ENCODE data around the gene TMED6.

TMED6 gene

DNA sequence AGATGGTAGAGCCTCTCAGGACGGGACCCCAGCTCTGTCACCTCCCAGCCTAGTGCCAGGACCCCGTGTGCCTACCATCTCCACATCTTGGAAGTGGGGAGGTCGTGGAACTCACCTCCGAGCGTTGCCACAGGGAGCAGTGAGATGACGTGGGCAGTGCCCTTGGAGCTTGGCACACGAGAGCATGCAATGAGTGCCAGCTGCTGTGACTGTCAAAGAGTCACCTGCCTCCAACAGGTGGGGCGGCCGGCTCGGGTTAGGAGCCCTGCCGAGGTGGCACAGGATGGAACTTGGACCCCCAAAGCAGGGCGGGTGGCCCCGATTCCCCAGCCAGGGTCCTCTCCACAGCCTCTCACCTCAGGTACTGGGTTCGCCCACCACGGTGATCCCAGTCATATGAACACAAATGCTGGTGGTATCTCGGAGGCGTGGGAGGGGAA is 35.0 kb downstream of the TMED6 start:
- H3F3A ChIP-seq (ENCODE audit: control insufficient read depth, insufficient read depth): no peaks in the 10 kb centered on the region
- H4K20me1 ChIP-seq (ENCODE audit: control insufficient read depth, insufficient read depth, low read depth, low read length): peaks cover 6% of the 10 kb centered on the region
- H3K27me3 ChIP-seq (ENCODE audit: control insufficient read depth, low read length): no peaks in the 10 kb centered on the region
- H3K9me3 ChIP-seq (ENCODE audit: control insufficient read depth, insufficient read depth, low read length): no peaks in the 10 kb centered on the region
- no peak overlapping the region for H3K4me2 ChIP-seq (ENCODE audit: low read length)
- TF ChIP-seq EZH2phosphoT487 (IDR thresholded peaks at IDR 0.05; ENCODE audit: borderline replicate concordance, low read length): no peak
- TF ChIP-seq, protein P1, sequence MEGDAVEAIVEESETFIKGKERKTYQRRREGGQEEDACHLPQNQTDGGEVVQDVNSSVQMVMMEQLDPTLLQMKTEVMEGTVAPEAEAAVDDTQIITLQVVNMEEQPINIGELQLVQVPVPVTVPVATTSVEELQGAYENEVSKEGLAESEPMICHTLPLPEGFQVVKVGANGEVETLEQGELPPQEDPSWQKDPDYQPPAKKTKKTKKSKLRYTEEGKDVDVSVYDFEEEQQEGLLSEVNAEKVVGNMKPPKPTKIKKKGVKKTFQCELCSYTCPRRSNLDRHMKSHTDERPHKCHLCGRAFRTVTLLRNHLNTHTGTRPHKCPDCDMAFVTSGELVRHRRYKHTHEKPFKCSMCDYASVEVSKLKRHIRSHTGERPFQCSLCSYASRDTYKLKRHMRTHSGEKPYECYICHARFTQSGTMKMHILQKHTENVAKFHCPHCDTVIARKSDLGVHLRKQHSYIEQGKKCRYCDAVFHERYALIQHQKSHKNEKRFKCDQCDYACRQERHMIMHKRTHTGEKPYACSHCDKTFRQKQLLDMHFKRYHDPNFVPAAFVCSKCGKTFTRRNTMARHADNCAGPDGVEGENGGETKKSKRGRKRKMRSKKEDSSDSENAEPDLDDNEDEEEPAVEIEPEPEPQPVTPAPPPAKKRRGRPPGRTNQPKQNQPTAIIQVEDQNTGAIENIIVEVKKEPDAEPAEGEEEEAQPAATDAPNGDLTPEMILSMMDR (IDR thresholded peaks at IDR 0.05; ENCODE audit: low read depth, low read length, poor library complexity, severe bottlenecking): no peak
- H3K79me2 ChIP-seq (ENCODE audit: control insufficient read depth, low read length): peaks cover 70% of the 10 kb centered on the region
- H3K4me1 ChIP-seq (ENCODE audit: control insufficient read depth, low read length): peaks cover 6% of the 10 kb centered on the region
- no peak overlapping the region for H3K4me3 ChIP-seq (ENCODE audit: low read length)
- peaks cover 81% of the 10 kb centered on the region for H3K36me3 ChIP-seq (ENCODE audit: control insufficient read depth, low read length)
- H3K27ac ChIP-seq (ENCODE audit: low read depth, low read length): no peak overlapping the region
- H3K9me2 ChIP-seq (replicated peaks; ENCODE audit: control insufficient read depth, low read length): no peaks in the 10 kb centered on the region

DNA sequence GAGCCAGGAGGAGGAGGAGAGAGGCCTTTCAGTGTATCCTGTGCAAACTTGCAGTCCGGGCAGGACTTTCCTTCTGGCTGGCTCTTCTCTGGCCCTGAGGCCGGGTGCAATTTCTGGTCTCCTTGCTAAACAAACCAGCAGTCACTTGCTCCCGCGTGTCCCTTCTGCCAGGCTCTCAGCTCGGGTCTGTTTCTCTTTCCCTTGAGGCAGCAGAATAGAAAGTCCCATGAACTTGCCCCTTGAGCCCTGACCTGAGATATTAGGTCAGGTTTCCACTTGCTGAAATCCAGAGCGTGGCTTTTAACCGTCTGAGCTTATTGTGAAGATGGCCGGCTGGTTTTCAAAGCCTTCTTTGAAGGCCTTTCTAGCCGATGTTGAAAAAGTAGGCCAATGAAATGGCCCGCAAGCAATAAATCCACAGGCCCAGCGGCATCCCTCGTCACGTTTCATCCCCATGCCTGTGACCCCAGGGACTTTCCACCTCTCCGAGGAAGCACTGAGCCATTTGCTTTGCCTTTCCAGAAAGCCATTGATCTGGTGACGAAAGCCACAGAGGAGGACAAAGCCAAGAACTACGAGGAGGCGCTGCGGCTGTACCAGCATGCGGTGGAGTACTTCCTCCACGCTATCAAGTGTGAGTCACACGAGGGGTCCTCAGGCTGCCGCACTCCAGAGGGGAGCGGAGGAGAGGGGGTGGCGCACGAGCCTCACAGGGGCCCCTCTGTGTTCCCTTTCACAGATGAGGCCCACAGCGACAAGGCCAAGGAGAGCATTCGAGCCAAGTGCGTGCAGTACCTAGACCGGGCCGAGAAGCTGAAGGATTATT is 35.9 kb downstream of the TMED6 start:
- H3K4me3 ChIP-seq (ENCODE audit: low read length): no peak overlapping the region
- no peak overlapping the region for H3K27ac ChIP-seq (ENCODE audit: low read depth, low read length)
- H3K36me3 ChIP-seq (ENCODE audit: control insufficient read depth, low read length): peaks cover 75% of the 10 kb centered on the region
- peaks cover 7% of the 10 kb centered on the region for H3K4me1 ChIP-seq (ENCODE audit: control insufficient read depth, low read length)
- H3K79me2 ChIP-seq (ENCODE audit: control insufficient read depth, low read length): peaks cover 66% of the 10 kb centered on the region
- peaks cover 6% of the 10 kb centered on the region for H4K20me1 ChIP-seq (ENCODE audit: control insufficient read depth, insufficient read depth, low read depth, low read length)
- no peaks in the 10 kb centered on the region for H3K27me3 ChIP-seq (ENCODE audit: control insufficient read depth, low read length)
- H3K9me2 ChIP-seq (replicated peaks; ENCODE audit: control insufficient read depth, low read length): no peaks in the 10 kb centered on the region
- no peak for TF ChIP-seq EZH2phosphoT487 (IDR thresholded peaks at IDR 0.05; ENCODE audit: borderline replicate concordance, low read length)
- TF ChIP-seq, protein P1 (IDR thresholded peaks at IDR 0.05; ENCODE audit: low read depth, low read length, poor library complexity, severe bottlenecking): no peak
- H3F3A ChIP-seq (ENCODE audit: control insufficient read depth, insufficient read depth): no peaks in the 10 kb centered on the region
- no peaks in the 10 kb centered on the region for H3K9me3 ChIP-seq (ENCODE audit: control insufficient read depth, insufficient read depth, low read length)
- H3K4me2 ChIP-seq (ENCODE audit: low read length): no peak overlapping the region

DNA sequence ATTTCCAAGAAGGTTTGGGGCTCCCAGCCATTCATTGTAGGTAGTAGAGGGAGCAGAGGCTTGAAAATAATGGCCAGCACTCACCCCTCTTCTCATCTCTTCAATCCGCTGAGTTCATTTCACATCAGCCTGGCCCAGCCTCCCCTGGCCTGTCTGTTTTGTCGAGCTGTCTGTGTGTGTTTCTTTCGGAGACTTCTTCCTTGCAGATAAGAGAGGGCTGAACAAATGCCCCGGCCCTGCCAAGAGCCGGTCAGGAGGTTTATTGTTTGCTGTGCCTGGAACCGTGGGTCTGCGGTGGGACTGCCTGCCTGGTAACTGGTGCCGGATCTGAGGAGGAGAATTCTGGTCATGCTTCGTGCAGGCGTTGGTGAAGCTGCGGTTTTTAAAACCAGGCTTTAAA is 37.1 kb downstream of the TMED6 start:
- no peak overlapping the region for H3K27ac ChIP-seq (ENCODE audit: low read depth, low read length)
- H3K9me2 ChIP-seq (replicated peaks; ENCODE audit: control insufficient read depth, low read length): no peaks in the 10 kb centered on the region
- H3K4me3 ChIP-seq (ENCODE audit: low read length): no peak overlapping the region
- peaks cover 60% of the 10 kb centered on the region for H3K79me2 ChIP-seq (ENCODE audit: control insufficient read depth, low read length)
- H3K9me3 ChIP-seq (ENCODE audit: control insufficient read depth, insufficient read depth, low read length): no peaks in the 10 kb centered on the region
- H3F3A ChIP-seq (ENCODE audit: control insufficient read depth, insufficient read depth): no peaks in the 10 kb centered on the region
- H3K27me3 ChIP-seq (ENCODE audit: control insufficient read depth, low read length): no peaks in the 10 kb centered on the region
- peaks cover 12% of the 10 kb centered on the region for H3K4me1 ChIP-seq (ENCODE audit: control insufficient read depth, low read length)
- H4K20me1 ChIP-seq (ENCODE audit: control insufficient read depth, insufficient read depth, low read depth, low read length): peaks cover 6% of the 10 kb centered on the region
- no peak overlapping the region for H3K4me2 ChIP-seq (ENCODE audit: low read length)
- TF ChIP-seq, protein P1 (IDR thresholded peaks at IDR 0.05; ENCODE audit: low read depth, low read length, poor library complexity, severe bottlenecking): no peak
- no peak for TF ChIP-seq EZH2phosphoT487 (IDR thresholded peaks at IDR 0.05; ENCODE audit: borderline replicate concordance, low read length)
- peaks cover 64% of the 10 kb centered on the region for H3K36me3 ChIP-seq (ENCODE audit: control insufficient read depth, low read length)

Data from DOHH2 (cell line).